Cardiac muscle cell (in vitro differentiated cells and primary cell): ENCODE data around the gene PSMD1. TPM values are rescaled to one million over a fixed set of nuclear protein-coding genes. Genes with fewer than 3 reads are reported as not detected.
"Not testable (repeated sequence)": the region's sequence is repeated elsewhere in the genome, so short reads cannot be mapped to it uniquely, and the experiment has no call there.

Source experiments
- DNase-seq, 2 donors: peaks; one replicate each; pipeline versions ENCODE4 v3.0.0 to v3.0.0-alpha.2; 2010 to 2017; ENCODE audit warnings: low read depth in 1 of 2, low spot score in 1 of 2
- H3K27ac ChIP-seq: fragments of 200-600 bp; sonication (generic); 2 replicates; pipeline ENCODE4 v1.5.1; 2016
- H3K27me3 ChIP-seq: fragments of 200-600 bp; sonication (generic); 2 replicates; pipeline ENCODE4 v1.6.0; 2016; ENCODE audit warnings: control low read depth
- H3K36me3 ChIP-seq: fragments of 200-600 bp; sonication (generic); 2 replicates; pipeline ENCODE4 v1.5.1; 2016; ENCODE audit warnings: control low read depth
- H3K4me1 ChIP-seq: fragments of 200-600 bp; sonication (generic); 2 replicates; pipeline ENCODE4 v1.8.1; 2017; ENCODE audit warnings: low read depth, mild to moderate bottlenecking, mixed run types
- H3K4me3 ChIP-seq: fragments of 200-600 bp; sonication (generic); 2 replicates; pipeline ENCODE4 v1.5.1; 2016; ENCODE audit warnings: mild to moderate bottlenecking
- H3K9me3 ChIP-seq: fragments of 200-600 bp; sonication (generic); 2 replicates; pipeline ENCODE4 v1.5.1; 2017; ENCODE audit warnings: low read depth, mild to moderate bottlenecking, control low read depth
- polyA plus RNA-seq: library from polyadenylated mRNA; unstranded; fragments of >200 nt; fragmentation: Nextera tagmentation; extraction: Ambion mirVana; gene quantifications from 2 replicates; pipeline ENCODE4 v1.2.1, GENCODE V29; 2016
- total RNA-seq: library from RNA; depleted of rRNA; stranded (reverse); fragments of >200 nt; gene quantifications from 2 replicates; pipeline ENCODE4 v1.2.3, GENCODE V29; 2016
- TF ChIP-seq, protein P1 (sequence below): IDR thresholded peaks from 2 replicates; pipeline ENCODE4 v1.5.1; 2012; ENCODE audit warnings: low read depth, mild to moderate bottlenecking, low read length

PSMD1 gene
- total and polyA plus RNA-seq, 2 experiments from 2014 or later: 122 to 133 TPM

DNA sequence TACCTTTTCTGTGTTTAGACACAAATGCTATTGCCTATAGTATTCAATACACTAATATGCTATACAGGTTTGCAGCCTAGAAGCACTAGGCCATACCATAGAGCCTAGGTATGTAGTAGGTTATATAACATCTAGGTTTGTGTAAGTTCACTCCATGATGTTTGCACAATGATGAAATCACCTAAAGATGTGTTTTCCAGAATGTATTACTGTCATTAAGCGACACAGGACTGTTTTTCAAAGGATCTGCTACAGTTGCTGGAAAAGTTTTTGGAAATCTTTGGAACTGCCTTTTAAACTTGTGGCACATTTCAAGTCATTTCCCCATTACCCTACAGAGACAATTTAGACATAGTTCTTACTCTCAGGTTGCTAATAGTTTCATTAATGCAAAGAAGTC lies 9.3 kb downstream of the PSMD1 start:
- DNase-seq: no peak
- TF ChIP-seq, protein P1, sequence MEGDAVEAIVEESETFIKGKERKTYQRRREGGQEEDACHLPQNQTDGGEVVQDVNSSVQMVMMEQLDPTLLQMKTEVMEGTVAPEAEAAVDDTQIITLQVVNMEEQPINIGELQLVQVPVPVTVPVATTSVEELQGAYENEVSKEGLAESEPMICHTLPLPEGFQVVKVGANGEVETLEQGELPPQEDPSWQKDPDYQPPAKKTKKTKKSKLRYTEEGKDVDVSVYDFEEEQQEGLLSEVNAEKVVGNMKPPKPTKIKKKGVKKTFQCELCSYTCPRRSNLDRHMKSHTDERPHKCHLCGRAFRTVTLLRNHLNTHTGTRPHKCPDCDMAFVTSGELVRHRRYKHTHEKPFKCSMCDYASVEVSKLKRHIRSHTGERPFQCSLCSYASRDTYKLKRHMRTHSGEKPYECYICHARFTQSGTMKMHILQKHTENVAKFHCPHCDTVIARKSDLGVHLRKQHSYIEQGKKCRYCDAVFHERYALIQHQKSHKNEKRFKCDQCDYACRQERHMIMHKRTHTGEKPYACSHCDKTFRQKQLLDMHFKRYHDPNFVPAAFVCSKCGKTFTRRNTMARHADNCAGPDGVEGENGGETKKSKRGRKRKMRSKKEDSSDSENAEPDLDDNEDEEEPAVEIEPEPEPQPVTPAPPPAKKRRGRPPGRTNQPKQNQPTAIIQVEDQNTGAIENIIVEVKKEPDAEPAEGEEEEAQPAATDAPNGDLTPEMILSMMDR: no peak
- Histone ChIP-seq H3K4me3 (no peak overlapping the region), H3K27ac (no peak overlapping the region), H3K36me3 (peaks cover 69% of the 10 kb centered on the region), H3K9me3 (no peaks in the 10 kb centered on the region), H3K27me3 (no peaks in the 10 kb centered on the region), H3K4me1 (no peaks in the 10 kb centered on the region)

DNA sequence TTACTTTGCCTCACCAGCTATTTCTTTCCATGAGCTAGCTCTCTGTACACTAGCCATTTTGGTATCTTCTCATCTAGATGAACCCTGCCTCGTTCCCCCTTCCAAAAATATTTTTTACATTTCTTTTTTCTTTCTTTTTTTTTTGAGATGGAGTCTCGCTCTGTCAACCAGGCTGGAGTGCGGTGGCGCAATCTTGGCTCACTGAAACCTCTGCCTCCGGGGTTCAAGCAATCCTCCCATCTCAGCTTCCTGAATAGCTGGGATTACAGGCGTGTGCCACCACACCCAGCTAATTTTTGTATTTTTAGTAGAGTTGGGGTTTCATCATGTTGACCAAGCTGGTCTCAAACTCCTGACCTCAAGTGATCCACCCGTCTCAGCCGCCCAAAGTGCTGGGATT lies 10.9 kb downstream of the PSMD1 start:
- peaks cover 69% of the 10 kb centered on the region for H3K36me3 ChIP-seq
- not testable (repeated sequence) for DNase-seq, H3K4me3 ChIP-seq, H3K27ac ChIP-seq, H3K4me1 ChIP-seq, H3K9me3 ChIP-seq, H3K27me3 ChIP-seq

DNA sequence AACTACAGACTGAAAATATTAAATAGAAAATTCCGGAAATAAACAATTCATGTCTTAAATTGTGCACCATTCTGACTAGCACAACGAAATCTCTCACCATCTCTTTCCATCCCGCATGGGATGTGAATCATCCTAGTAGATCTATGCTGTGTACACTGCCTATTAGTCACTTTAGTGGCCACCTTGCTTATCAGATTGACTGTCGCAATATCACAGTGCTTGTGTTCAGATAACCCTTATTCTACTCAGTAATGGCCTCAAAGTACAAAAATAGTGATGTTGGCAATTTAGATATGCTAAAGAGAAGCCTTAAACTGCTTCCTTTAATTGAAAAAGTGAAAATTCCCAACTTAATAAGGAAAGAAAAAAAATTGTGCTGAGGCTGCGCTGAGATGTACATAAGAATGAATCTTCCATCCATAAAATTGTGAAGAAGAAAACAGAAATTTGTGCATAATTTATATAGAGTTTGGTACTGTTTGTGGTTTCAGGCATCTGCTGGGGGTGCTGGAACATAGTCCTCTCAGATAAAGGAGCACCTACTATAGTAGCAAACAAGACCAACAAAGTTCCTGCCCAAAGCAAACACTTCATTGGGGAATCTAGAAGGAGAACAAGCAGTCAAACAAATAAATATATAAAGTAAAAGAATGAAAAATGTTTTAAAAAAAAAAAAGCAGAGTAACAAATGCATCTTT lies 12.0 kb downstream of the PSMD1 start:
- TF ChIP-seq, protein P1: no peak
- Histone ChIP-seq H3K4me3 (no peak overlapping the region), H3K9me3 (no peaks in the 10 kb centered on the region), H3K27ac (no peak overlapping the region), H3K27me3 (no peaks in the 10 kb centered on the region), H3K36me3 (peaks cover 66% of the 10 kb centered on the region), H3K4me1 (no peaks in the 10 kb centered on the region)
- peak in 1 of 2 donors; percentile 50 for DNase-seq

DNA sequence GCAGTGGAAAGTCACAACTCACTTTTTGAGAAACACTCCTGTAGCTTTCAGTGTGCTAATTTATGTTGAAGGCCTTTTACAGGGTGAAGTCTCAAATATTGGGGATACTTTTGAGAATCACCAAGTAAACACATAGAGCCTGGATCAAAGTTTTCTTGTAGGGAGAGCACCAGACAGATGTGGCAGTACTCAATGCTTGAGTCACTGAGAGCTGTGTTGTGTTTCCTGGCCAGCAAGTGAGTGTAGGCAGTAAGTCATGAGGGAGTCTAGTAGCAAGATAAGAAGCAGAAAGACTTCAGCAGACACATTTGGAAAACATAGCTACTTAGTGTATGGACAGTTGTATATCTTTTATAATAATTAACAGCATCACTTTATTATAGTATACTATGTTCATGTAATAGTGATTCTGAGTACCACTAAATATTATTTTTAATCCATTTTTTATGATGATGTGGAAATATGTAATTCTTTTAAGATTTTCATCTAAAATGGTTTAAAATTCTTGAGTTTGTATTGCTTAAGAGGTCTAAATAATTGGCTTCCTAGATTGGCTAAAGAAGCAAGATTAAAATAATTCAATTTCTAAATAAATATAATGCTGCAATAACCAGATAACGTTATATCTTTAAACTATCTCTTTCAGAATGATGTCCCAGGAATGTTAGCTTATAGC lies 12.8 kb downstream of the PSMD1 start:
- H3K27me3 ChIP-seq: no peaks in the 10 kb centered on the region
- H3K27ac ChIP-seq: no peak overlapping the region
- H3K4me1 ChIP-seq: no peaks in the 10 kb centered on the region
- H3K36me3 ChIP-seq: peaks cover 60% of the 10 kb centered on the region
- DNase-seq: peak; percentile 18 to 84
- TF ChIP-seq, protein P1: no peak
- no peaks in the 10 kb centered on the region for H3K9me3 ChIP-seq
- H3K4me3 ChIP-seq: no peak overlapping the region

GRCh38 chr2:231084565-231084964 lies 27.9 kb downstream of the PSMD1 start:
- TF ChIP-seq, protein P1: no peak
- peaks cover 71% of the 10 kb centered on the region for H3K36me3 ChIP-seq
- no peaks in the 10 kb centered on the region for H3K27me3 ChIP-seq
- no peak for DNase-seq
- H3K9me3 ChIP-seq: no peaks in the 10 kb centered on the region
- H3K4me3 ChIP-seq: no peak overlapping the region
- H3K4me1 ChIP-seq: peaks cover 9% of the 10 kb centered on the region
- H3K27ac ChIP-seq: no peak overlapping the region

- no peak for DNase-seq
- TF ChIP-seq, protein P1: no peak
- Histone ChIP-seq H3K36me3 (peaks cover 40% of the 10 kb centered on the region), H3K27me3 (no peaks in the 10 kb centered on the region), H3K4me3 (no peak overlapping the region), H3K4me1 (peaks cover 9% of the 10 kb centered on the region), H3K27ac (peak overlapping the region; percentile 55), H3K9me3 (no peaks in the 10 kb centered on the region)
Measured at GRCh38 chr2:231088754-231089153, 32.1 kb downstream of the PSMD1 start.
